Uterine smooth muscle cell (primary cell): Measurements from ENCODE around the gene CDC34. TPM values are rescaled to one million over a fixed set of nuclear protein-coding genes. Genes with fewer than 3 reads are reported as not detected.

Experiments used
- total RNA-seq: library from RNA; depleted of rRNA; stranded (reverse); fragments of >200 nt; gene quantifications from 2 replicates; pipeline ENCODE4 v1.2.3, GENCODE V29; 2014

Gene CDC34, protein sequence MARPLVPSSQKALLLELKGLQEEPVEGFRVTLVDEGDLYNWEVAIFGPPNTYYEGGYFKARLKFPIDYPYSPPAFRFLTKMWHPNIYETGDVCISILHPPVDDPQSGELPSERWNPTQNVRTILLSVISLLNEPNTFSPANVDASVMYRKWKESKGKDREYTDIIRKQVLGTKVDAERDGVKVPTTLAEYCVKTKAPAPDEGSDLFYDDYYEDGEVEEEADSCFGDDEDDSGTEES
- 50.6 and 72.7 TPM in 2 replicates for total RNA-seq

GRCh38 chr19:531753-532560 lies at the start of gene CDC34:
TSS of gene CDC34 (plus strand) at chr19:531760. CDS start at chr19:531932, 172 bp downstream.

GRCh38 chr19:496112-496665 lies 35.4 kb upstream of the CDC34 start, which contains the start of gene MADCAM1:
TSS of gene MADCAM1 (plus strand) at chr19:496486. CDS start at chr19:496500, 14 bp downstream.

DNA sequence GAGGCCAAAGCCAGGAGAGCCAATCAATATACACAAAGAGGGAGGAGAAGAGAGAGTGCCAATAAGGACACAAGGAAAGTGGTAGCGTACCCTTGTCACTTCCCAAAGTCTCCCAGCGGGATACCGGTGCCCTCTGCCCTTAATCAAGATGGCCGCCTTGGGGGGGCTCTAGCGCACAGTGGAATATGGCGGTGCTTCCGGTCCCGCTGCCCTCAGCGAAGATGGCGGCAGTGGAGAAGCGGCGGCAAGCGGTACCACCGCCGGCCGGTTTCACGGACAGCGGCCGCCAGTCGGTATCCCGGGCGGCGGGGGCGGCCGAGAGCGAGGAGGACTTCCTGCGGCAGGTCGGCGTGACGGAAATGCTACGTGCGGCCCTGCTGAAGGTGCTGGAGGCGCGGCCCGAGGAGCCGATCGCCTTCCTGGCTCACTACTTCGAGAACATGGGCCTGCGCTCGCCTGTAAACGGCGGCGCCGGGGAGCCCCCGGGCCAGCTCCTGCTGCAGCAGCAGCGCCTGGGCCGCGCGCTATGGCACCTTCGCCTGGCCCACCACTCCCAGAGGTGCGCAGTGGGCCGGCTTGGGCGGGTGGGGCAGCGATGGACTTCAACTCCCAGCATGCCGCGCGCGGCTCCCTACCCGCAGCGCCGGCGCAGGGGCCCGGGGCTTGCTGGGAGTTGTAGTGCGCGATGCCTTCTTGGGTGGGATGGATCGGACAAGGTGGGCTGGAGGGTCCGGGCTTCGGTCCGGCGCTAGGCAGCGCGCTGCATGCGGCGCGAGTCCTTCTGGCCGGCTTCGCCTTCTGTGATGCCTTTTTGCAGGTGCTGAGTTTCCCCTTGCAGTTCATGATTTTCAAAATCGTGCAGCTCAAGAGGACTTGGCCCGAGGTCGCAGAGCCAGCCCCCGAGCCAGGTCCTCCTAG lies 24.0 kb upstream of the CDC34 start, which contains the start of gene TPGS1:
Gene TPGS1 (plus strand): TSS at position 212 of the 918 bp plus-strand sequence. CDS start 10 bp downstream, at position 222.

DNA sequence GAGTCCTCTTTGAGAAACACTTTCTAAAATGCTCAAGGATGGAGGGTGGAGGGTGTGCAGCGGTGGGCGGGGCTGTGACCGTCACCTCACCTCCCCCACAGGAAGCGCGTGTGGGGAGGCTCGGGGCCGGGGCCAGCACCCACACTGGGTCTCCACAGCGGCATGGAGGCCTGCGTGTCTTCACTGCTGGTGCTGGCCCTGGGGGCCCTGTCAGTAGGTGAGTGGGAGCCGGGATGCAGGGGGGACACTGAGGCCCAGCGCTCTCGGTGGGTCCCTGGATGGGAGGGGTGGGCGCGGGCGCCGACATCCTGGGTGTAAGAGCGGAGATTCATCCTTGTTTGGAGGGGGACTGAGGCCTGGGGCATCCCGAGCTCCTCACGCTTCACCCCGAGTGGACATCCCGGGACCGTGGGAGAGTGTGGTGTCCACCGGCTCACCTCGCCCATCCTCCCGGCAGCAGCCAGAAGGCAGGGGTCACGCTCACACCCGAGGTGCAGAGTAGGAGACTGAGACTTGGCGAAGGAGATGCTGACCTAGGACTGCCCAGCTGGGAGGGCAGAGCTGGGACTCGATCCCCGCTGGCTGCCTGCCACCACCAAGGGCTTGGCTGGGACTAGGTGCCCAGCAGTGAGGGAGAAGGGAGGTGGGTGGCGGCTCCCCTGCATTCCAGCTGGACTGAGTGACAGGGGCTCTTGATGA lies 12.5 kb downstream of the CDC34 start, which contains the start of gene GZMM:
Gene GZMM (plus strand): TSS at position 144 of the 699 bp plus-strand sequence. CDS start 19 bp downstream, at position 163.

DNA sequence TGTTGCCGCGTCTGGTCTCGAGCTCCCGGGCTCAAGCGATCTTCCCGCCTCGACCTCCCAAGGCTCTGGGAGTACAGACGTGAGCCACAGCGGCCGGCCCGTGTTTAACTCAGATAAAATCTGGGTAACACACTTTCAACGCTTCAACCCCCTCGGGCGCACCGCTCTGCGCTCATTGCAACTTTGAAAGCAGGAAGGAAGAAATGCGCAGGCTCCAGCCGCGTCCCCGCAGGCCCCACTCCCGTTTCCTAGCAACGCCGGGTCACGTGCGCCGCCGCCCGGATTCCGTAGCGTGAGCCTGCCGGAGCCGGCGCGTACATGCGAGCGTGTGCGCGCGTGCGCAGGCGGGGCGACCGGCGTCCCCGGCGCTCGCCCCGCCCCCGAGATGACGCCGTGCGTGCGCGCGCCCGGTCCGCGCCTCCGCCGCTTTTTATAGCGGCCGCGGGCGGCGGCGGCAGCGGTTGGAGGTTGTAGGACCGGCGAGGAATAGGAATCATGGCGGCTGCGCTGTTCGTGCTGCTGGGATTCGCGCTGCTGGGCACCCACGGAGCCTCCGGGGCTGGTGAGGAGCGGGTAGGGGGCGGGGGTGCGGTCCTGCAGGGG lies 40.7 kb downstream of the CDC34 start, which contains the start of gene BSG:
Gene BSG (plus strand): TSS at position 457 of the 603 bp plus-strand sequence. CDS start 39 bp downstream, at position 496.

GRCh38 chr19:589693-590395 lies 58.3 kb downstream of the CDC34 start, which contains the start of gene HCN2:
TSS of gene HCN2 (plus strand) at chr19:589881. CDS start at chr19:589946, 65 bp downstream.

Other genes starting within 250 kb of the CDC34 start
- gene PLPP2, start 240.4 kb upstream of the CDC34 start, total RNA-seq: 2.9 and 5.0 TPM in 2 replicates
- gene MIER2, start 187.0 kb upstream of the CDC34 start, total RNA-seq: 23.5 and 26.0 TPM in 2 replicates
- 0.33 and 0.37 TPM in 2 replicates for gene C2CD4C, start 122.6 kb upstream of the CDC34 start, total RNA-seq
- 0.77 and 2.7 TPM in 2 replicates for gene SHC2, start 70.7 kb upstream of the CDC34 start, total RNA-seq
- 0.11 TPM in 1 of 2 replicates, not detected in the other for gene MADCAM1, start 35.3 kb upstream of the CDC34 start, total RNA-seq
- gene TPGS1, start 24.3 kb upstream of the CDC34 start, total RNA-seq: 45.9 and 50.1 TPM in 2 replicates
- gene GZMM, start 12.3 kb downstream of the CDC34 start, total RNA-seq: 0.12 TPM in 1 of 2 replicates, not detected in the other
- 241 and 309 TPM in 2 replicates for gene BSG, start 40.8 kb downstream of the CDC34 start, total RNA-seq
- 0.22 and 0.25 TPM in 2 replicates for gene HCN2, start 58.1 kb downstream of the CDC34 start, total RNA-seq
- gene POLRMT, start 101.8 kb downstream of the CDC34 start, total RNA-seq: 27.9 and 33.6 TPM in 2 replicates
- gene FGF22, start 108.1 kb downstream of the CDC34 start, total RNA-seq: 0.11 TPM in 1 of 2 replicates, not detected in the other
- 12.7 and 26.1 TPM in 2 replicates for gene RNF126, start 131.5 kb downstream of the CDC34 start, total RNA-seq
- gene FSTL3, start 144.6 kb downstream of the CDC34 start, total RNA-seq: 19.7 and 88.4 TPM in 2 replicates
- gene PRSS57, start 163.7 kb downstream of the CDC34 start, total RNA-seq: not detected in 2 replicates
- gene PALM, start 177.2 kb downstream of the CDC34 start, total RNA-seq: 2.1 and 3.5 TPM in 2 replicates
- 0.12 TPM in 1 of 2 replicates, not detected in the other for gene MISP, start 219.4 kb downstream of the CDC34 start, total RNA-seq